ENCODE results near the gene CBX8. TPM values are rescaled to one million over a fixed set of nuclear protein-coding genes. Genes with fewer than 3 reads are reported as not detected.

CBX8 gene
- total RNA-seq, 3 donors from 2014 or later (not counting 1 experiment from before 2014, with no cell fraction given) = 4.0 to 6.4 (median 5.8) TPM

GRCh38 chr17:79833744-79834564, 37.1 kb upstream of the CBX8 start:
- Mint-ChIP-seq H3K36me3 (no peaks in the 10 kb centered on the region), H3K27ac (peak overlapping the region in 1 of 2 donors; percentile 56), H3K4me1 (peaks cover 26 to 39% of the 10 kb centered on the region in 2 donors), H3K27me3 (ENCODE audit: low read depth in 2 of 2) (peaks cover 0 to 2% of the 10 kb centered on the region in 2 donors), H3K4me3 (peak overlapping the region; percentile 67), H3K9me3 (no peaks in the 10 kb centered on the region)
- Histone ChIP-seq H3K9me3 (ENCODE audit: control insufficient read depth, insufficient read depth, low read length) (no peaks in the 10 kb centered on the region), H3K4me1 (ENCODE audit: control insufficient read depth, insufficient read depth, low read length) (peaks cover 50% of the 10 kb centered on the region), H3K27me3 (ENCODE audit: control insufficient read depth, insufficient read depth, low read length) (no peaks in the 10 kb centered on the region), H3K4me3 (ENCODE audit: low read length) (no peak overlapping the region), H3K27ac (ENCODE audit: low read length) (no peak overlapping the region), H3K36me3 (ENCODE audit: control insufficient read depth, insufficient read depth, low read length) (peaks cover 22% of the 10 kb centered on the region)
- intact Hi-C loops (cut with micrococcal nuclease) = no loop called here
- DNase-seq (peak in 1 of 2 donors; percentile 14), ATAC-seq (no peak)
- WGBS (ENCODE audit: insufficient coverage) = 93% methylated on average over 83 of the region's 83 CpGs
- TF ChIP-seq CTCF (IDR thresholded peaks at IDR 0.05) = no peak

- no peak overlapping the region for H3K27ac ChIP-seq (ENCODE audit: low read length)
- Mint-ChIP-seq H3K27ac (peak overlapping the region in 1 of 2 donors; percentile 36), H3K4me1 (peaks cover 21 to 34% of the 10 kb centered on the region in 2 donors), H3K36me3 (no peaks in the 10 kb centered on the region), H3K9me3 (no peaks in the 10 kb centered on the region), H3K4me3 (peak overlapping the region; percentile 65), H3K27me3 (ENCODE audit: low read depth in 2 of 2) (peaks cover 0 to 2% of the 10 kb centered on the region in 2 donors)
- H3K36me3 ChIP-seq (ENCODE audit: control insufficient read depth, insufficient read depth, low read length) = peaks cover 22% of the 10 kb centered on the region
- intact Hi-C loops (cut with micrococcal nuclease) = no loop called here
- H3K4me1 ChIP-seq (ENCODE audit: control insufficient read depth, insufficient read depth, low read length) = peaks cover 45% of the 10 kb centered on the region
- 80% methylated on average over 1 of the region's 7 CpGs for WGBS (ENCODE audit: insufficient coverage)
- no peak overlapping the region for H3K4me3 ChIP-seq (ENCODE audit: low read length)
- ATAC-seq = no peak
- no peaks in the 10 kb centered on the region for H3K27me3 ChIP-seq (ENCODE audit: control insufficient read depth, insufficient read depth, low read length)
- no peak for TF ChIP-seq CTCF (IDR thresholded peaks at IDR 0.05)
- DNase-seq = no peak
- no peaks in the 10 kb centered on the region for H3K9me3 ChIP-seq (ENCODE audit: control insufficient read depth, insufficient read depth, low read length)
These were observed 36.2 kb upstream of the CBX8 start for GRCh38 chr17:79833110-79833450.

GRCh38 chr17:79832218-79833109, 35.6 kb upstream of the CBX8 start:
- no peaks in the 10 kb centered on the region for H3K9me3 ChIP-seq (ENCODE audit: control insufficient read depth, insufficient read depth, low read length)
- H3K27ac ChIP-seq (ENCODE audit: low read length) = no peak overlapping the region
- peaks cover 15 to 28% of the 10 kb centered on the region in 2 donors for H3K4me1 Mint-ChIP-seq
- peaks cover 0 to 2% of the 10 kb centered on the region in 2 donors for H3K27me3 Mint-ChIP-seq (ENCODE audit: low read depth in 2 of 2)
- ATAC-seq = peak in 1 of 3 donors; percentile 4
- no peaks in the 10 kb centered on the region for H3K36me3 Mint-ChIP-seq
- 59% methylated on average over 66 of the region's 72 CpGs for WGBS (ENCODE audit: insufficient coverage)
- intact Hi-C loops (cut with micrococcal nuclease) = no loop called here
- no peaks in the 10 kb centered on the region for H3K9me3 Mint-ChIP-seq
- H3K36me3 ChIP-seq (ENCODE audit: control insufficient read depth, insufficient read depth, low read length) = peaks cover 22% of the 10 kb centered on the region
- H3K4me3 ChIP-seq (ENCODE audit: low read length) = no peak overlapping the region
- DNase-seq = peak in 1 of 2 donors; percentile 38
- H3K27me3 ChIP-seq (ENCODE audit: control insufficient read depth, insufficient read depth, low read length) = no peaks in the 10 kb centered on the region
- H3K27ac Mint-ChIP-seq = peak overlapping the region in 1 of 2 donors; percentile 36
- peaks cover 39% of the 10 kb centered on the region for H3K4me1 ChIP-seq (ENCODE audit: control insufficient read depth, insufficient read depth, low read length)
- no peak for TF ChIP-seq CTCF (IDR thresholded peaks at IDR 0.05)
- peak overlapping the region; percentile 65 for H3K4me3 Mint-ChIP-seq

Measured in natural killer cell (primary cell).